Measurements from ENCODE around the gene PPP1R36.
"Not testable (repeated sequence)": the region's sequence is repeated elsewhere in the genome, so short reads cannot be mapped to it uniquely, and the experiment has no call there.

PPP1R36 gene

GRCh38 chr14:64510825-64511671 lies 38.7 kb upstream of the PPP1R36 start:
- peak; percentile 62 for DNase-seq (ENCODE audit: low read depth)
- no peak overlapping the region for H3K4me3 ChIP-seq (ENCODE audit: low read length)
- peak; percentile 96 for TF ChIP-seq CTCF (conservative IDR thresholded peaks at IDR 0.05; ENCODE audit: low read length)

- H3K4me3 ChIP-seq (ENCODE audit: low read length) = no peak overlapping the region
- TF ChIP-seq CTCF (conservative IDR thresholded peaks at IDR 0.05; ENCODE audit: low read length) = no peak
- no peak for DNase-seq (ENCODE audit: low read depth)
These were observed 36.5 kb upstream of the PPP1R36 start for GRCh38 chr14:64513271-64513670.

- H3K4me3 ChIP-seq (ENCODE audit: low read length) = no peak overlapping the region
- DNase-seq (ENCODE audit: low read depth) = no peak
- no peak for TF ChIP-seq CTCF (conservative IDR thresholded peaks at IDR 0.05; ENCODE audit: low read length)
These were observed 34.7 kb upstream of the PPP1R36 start for GRCh38 chr14:64515053-64515452.

- no peak overlapping the region for H3K4me3 ChIP-seq (ENCODE audit: low read length)
- TF ChIP-seq CTCF (conservative IDR thresholded peaks at IDR 0.05; ENCODE audit: low read length) = no peak
- DNase-seq (ENCODE audit: low read depth) = no peak
These were observed 32.8 kb upstream of the PPP1R36 start for GRCh38 chr14:64516969-64517368.

GRCh38 chr14:64517667-64518066 lies 32.1 kb upstream of the PPP1R36 start:
- H3K4me3 ChIP-seq (ENCODE audit: low read length); DNase-seq (ENCODE audit: low read depth): not testable (repeated sequence)

- no peak overlapping the region for H3K4me3 ChIP-seq (ENCODE audit: low read length)
- DNase-seq (ENCODE audit: low read depth) = no peak
- no peak for TF ChIP-seq CTCF (conservative IDR thresholded peaks at IDR 0.05; ENCODE audit: low read length)
These were observed 31.5 kb upstream of the PPP1R36 start for GRCh38 chr14:64518229-64518628.

- no peak for DNase-seq (ENCODE audit: low read depth)
- no peak for TF ChIP-seq CTCF (conservative IDR thresholded peaks at IDR 0.05; ENCODE audit: low read length)
- H3K4me3 ChIP-seq (ENCODE audit: low read length) = no peak overlapping the region
These were observed 29.1 kb upstream of the PPP1R36 start for GRCh38 chr14:64520699-64521098.

All from AG10803 (cell line).